ENCODE measurements around the gene HNF4A.

HNF4A gene

DNA sequence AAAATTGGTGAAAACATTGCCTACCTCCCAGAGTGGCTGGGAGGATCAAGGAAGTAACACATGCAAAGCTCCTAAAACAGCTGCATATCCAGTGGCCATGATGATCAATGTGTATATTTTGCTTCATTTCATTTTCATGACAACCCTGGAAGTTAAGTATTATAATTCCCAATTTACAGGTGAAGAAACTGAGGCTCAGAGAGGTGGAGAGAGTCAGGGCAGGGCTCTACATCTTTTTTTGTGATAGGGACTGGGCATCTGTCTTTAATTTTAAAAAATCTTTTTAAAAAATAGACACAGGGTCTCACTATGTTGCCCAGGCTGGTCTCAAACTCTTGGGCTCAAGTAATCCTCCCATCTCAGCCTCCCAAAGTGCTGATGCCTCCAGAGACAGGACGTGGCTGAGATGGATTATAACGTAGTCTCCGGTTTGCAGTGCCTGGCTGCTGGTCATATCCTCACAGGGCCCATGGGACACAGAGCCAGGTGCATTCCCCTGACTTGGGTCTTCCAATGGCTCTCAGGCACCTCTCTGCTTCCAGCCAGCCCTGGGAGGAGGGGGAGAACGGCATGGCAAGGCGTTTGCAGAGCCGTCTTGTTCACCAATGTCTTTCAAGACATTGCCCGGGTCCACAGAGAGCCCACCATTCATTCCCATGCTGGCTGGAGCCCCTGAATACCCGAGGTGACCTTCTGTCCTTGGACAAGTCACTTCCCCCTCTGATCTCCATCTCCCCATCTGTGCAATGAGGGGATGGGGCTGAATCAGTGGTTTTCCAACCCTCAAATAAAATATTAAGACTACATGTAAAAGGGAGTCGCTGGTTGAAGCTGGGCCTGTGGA is 38.3 kb downstream of the HNF4A start:
- no peak for DNase-seq

DNA sequence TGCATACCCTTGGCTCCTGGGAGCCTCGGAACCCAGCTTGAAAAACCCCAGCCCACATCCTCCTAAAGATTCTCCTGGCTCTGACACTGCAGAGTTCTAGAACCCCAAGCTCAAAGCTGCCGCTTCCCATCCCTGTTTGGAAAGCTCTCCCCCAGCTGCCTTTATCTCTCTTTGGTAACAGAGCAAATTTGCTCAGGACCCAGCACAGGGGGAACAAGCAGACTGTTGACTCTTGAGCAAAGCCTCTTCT is 38.9 kb downstream of the HNF4A start:
- DNase-seq = no peak

DNA sequence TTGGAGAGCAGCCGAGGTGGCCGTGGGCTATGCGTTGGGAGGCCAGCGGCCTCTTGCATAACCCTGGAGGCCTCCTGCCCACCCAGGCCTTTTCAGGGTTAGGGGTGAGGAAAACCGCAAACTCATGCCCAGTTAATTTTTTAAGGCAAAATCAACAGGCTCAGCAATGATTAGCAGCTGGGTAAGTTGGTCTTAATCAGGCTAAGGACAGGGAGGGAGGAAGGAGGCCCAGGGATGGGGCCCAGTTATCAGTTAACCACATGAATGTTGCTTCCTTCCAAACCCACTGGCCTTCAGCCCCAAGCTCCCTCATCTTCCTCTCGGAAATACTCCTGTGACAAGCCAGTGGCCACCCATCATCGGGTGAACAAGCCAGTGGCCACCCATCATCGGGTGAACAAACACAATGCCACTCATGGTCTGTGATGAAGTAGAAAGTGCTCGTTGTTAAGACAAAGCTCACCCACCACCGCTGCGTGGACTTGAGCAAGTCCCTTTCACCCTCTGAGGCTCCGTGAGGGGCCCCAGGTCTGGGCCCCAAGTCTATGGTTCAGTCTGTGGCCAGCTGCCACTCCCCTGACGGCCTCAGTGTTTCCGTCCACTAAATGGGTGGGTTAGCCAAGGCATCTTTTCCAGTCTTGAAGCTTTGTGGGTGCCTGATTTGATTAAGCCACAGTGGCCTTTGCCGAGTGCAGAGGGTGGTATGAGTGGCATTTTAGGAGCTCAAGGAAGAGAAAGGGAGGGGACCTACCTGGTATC is 39.4 kb downstream of the HNF4A start:
- no peak for DNase-seq

DNA sequence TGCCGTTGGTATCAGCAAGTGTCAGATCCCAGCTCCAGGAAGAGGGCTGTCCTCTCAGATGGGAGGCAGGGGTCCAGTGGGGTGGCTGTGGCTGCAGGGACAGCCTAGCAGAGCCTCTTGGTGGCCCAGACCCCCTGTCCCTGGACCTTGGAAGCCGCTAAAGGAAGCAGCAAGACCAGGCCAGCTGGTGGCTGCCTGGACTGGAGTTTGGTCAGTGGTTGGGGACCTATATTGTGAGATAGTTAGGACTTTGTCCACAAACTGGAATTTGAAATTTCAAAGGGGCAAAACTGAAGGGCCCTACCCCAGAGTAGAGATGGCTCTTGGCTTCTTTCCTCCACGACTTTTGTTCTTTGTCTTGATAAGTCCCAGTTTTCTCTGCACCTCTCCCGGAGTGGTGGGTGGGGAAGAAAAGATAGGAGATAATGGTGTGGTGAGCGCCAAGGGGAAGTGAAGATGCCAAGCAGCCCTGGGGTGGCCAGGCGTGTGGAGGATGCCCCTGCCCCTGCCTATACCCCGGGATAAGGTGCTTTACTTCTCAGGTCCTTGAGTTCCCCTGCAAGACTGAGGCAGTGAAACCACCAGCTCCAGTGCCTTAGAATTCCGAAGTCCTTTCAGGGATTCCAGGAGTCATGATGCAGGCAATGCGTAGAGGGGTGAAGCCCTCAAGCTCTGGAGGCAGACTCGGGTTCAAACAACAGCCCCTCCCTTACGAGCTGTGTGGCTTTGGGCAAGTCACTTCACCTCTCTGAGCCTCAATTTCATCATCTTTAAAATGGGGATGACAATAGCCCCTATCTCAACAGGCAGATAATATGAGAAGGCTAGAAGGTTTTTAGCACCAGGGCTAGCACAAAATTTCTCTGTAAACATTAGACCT is 40.2 kb downstream of the HNF4A start:
- no peak for DNase-seq

DNA sequence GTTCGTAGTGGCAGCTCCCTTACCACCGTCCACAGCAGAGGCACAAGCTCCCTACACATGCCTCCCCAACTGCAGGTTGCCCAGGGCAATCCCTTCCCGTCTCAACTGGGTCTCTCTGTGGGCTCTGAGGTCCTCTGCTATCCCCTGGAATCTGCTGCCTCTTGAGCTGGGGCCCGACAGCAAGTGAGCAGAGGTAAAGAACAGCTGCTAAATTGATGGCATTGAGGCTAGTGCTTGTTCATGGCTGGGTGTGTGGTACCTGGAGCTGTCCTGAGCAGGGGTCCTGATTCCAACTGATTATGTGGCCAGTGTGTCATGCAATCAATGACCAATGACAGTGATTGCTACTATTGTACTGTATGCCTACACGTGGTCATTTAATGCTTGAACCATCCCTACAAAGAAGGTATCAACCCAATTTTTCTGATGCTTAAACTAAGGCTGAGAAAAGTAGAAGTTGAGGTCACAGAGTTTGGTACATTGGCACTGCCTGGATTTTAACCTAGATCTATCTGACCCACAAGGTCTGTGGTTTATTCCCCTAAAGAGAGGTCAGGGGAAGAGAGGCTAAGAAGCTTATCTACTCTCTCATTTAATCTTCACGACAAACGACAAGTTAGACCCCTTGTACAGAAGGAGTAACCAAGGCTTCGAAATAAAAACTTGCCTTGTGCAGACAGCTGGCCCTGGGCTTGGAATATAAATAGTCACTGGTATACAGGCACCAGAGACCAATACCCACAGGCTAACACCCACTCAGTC is 41.1 kb downstream of the HNF4A start:
- no peak for DNase-seq

DNA sequence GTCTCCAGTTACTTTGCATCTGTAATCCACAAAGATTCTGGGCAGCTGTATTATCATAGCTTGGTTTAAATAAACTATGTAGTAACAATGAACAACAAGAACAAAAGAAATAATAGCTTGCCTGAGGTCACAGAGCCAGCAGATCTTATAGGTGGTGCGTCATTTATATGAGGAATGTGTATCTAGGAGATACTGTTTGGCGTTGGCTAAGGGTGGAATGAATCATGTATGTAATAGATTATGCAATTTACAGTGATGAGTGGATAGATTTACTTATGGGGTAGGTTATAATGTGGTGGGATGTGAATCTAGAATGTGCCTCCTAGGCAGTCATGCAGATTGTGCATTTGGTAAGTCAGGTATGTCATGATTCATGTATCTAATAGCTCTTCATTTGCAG is 42.8 kb downstream of the HNF4A start:
- DNase-seq = no peak

DNA sequence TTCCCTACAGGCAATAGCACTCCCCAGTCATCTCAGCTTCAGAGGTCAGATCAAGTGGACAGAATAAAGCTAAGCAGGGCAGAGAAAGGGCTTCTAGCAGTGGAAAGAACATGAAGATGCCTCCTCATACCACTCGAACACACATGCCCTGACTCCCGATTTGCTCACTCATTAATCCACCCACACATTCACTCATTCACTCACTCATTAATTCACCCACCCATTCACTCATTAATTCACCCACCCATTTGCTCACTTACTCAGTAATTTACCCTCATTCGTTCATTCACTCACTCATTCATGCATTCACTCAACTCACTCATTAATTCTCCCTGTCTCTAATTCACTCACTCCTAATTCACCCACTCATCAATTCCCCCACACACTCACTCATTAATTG is 43.9 kb downstream of the HNF4A start:
- no peak for DNase-seq

DNA sequence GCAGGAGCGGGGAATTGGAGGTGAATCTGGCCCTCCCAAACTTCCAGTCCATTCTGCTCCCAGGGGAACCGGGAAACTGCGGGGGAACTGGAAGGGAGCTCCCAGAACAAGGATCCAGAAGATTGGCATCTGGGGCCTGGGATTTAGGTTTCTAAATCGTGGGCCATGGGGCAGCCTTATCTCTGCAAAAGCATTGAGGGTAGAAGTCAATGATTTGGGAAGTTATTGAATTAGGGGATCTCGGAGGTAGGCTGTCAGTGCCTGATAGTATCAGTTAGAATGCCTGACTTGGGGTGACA is 45.1 kb downstream of the HNF4A start:
- DNase-seq = no peak

DNA sequence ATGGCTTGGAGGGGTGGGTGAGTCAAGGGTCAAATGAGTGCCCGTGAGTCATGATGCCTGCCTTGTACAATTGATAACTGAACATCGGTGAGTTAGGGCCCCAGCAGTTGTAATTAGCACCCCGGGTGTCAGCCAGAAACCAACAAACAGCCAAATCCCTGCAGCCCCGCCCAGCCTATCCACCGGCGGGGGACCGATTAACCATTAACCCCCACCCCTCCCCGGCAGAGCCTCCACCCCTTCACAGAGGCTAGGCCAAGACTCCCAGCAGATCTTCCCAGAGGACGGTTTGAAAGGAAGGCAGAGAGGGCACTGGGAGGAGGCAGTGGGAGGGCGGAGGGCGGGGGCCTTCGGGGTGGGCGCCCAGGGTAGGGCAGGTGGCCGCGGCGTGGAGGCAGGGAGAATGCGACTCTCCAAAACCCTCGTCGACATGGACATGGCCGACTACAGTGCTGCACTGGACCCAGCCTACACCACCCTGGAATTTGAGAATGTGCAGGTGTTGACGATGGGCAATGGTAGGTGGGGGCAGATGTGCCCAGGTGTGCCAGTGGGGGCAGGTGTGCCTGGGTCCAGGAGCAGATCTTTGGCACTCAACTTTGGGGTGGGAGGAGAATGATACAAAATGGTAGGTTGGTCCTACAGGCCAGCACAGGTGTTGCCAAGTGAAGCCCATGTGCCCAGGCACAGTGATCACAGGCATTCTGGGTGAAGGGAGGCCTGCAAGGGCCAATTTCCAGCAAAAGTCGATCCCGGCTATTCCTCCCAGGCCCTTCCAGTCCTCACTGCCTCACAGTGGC is 45.7 kb downstream of the HNF4A start:
- no peak for DNase-seq

DNA sequence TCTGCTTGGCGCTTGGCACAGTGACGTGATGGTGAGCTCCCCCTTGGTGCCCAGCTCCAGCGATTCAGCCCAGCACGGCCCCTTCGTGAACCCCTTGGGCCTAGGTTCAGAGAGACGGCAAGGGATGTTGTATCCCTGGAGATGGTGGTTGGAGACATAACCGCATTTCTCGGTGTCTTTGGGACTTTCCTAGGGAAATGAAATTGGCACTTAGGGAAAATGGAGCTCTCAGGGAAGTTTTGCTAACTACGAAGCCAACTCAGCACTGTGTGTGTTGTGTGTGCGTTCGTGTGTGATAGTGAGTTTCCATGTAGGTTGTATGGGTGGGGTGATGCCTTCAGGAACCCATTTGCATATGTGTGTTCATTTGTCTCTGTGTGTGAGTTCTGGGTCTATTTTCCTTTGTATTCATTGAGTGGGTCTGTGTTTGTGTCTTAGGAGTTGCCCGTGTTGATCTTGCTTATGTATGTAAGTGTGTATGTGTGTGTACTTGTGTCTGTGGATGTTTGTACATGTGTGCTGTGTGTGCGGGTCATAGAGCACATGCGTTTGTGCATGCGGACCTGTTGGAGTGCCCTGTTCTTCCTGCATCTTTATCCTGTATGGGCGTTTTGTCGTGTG is 46.4 kb downstream of the HNF4A start:
- no peak for DNase-seq

DNA sequence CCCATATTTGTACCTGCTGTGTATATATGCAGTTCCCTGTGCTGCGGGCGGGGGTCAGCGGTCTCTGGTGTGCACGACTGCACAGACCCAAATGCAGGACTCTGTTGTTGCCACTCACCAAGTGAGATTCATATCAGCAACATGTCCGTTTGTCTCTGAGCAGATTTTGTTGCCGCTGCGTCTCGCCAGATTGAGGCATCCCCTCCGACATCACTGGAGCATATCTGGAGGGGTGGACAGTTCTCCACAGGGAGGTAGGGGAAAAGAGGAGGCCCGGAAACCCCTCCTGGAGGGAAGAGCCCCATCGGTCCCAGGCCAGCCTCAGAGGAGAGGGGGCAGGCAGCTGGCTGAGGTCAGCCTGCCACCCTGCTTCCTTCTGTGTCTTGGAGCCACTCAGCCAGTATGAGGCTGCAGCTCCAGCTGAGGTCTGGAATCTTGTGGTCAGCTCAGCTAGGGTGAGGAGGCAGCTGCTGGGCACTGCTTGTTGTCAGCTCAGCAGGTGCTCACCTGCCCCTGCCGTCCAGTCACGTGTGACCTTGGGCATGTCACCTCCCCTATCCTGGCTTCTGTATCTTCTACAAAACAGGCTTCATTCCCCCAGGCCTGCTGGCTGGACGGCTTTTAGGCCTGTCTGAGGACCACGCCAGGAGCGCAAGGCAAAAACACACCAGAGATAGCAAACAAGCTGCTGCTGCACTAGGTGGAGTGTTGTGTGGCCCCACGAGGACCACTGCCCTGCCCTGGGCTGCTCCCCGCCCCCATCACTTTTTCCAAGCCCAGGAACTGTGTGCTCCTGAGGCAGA is 47.1 kb downstream of the HNF4A start:
- no peak for DNase-seq

DNA sequence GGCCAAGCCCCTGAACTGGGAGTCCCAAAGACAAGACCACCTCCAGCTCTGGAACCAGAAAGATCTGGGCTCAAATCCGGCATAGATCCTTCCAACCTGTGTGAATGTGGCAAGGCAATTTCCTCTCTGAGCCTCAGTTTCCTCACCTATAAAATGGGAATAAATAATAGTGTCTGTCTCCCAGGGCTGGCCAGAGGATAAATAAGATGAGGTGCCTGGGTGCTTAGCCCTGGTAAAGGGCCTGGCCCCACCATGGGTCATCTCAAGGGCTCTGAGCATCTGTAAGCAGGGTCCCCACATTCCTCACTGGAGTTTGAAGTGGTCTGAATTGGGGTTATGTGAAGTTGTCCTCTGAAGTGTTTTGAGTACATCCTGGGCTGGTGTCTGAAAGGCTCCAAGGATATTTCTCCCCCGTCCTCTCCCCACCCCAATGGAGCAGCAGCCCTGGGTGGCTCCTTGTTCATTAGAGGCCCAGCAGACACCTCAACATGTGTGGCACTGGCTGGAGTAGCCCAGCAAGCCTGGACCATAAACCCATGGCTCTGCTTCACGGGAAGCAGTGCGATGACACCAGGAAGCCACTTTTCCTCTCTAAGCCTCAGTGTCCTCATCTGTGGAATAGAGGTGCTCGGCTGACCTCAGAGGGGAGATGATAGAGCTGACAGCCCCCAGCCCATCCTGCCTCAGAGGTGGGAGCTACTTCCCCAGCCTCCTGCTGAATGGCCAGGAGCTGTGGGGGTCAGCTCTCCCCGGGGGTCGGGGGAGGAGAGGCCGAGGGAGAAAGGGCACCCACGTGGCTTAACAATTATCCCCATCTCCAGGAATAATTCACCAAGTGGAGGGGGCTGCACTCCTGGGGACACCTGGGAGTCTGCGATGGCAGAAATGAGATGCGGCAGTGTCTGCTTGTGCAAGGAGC is 48.0 kb downstream of the HNF4A start:
- DNase-seq = no peak

DNA sequence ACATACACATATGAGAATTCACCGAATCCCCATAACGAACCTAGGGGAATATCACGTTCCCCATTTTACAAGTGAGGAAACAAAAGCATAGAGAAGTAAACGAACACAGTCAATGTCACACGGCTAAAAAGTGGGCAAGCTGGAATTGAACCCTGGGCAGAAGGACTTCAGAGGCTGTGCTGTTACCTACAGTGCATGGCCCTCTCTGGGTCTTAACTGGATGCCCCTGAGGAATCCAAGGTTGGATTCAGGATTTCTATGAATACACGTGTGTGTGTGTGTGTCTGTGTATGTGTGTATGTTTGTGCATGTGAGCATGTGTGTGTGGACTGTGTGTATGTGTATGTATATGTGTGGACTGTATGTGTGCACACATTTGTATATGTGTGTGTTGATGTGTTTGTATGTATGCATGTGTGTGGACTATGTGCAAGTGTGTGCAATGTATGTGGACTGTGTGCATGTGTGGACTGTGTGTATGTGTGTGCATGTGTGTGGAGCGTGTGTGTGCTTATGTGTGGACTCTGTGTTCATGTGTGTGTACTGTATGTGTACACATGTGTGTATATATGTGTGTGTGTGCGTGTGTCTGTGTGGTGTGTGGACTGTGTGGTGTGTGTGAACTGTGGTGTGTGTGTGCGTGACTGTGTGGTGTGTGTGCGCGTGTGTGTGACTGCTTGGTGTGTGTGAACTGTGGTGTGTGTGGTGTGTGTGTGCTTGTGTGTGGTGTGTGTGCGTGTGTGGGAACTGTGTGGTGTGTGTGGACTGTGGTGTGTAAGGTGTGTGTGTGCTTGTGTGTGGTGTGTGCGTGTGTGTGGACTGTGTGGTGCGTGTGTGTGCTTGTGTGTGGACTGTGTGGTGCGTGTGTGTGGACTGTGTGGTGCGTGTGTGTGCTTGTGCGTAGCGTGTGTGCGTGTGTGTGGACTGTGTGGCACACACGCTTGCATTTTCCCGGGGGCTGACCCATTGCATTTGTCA is 49.0 kb downstream of the HNF4A start:
- no peak for DNase-seq

DNA sequence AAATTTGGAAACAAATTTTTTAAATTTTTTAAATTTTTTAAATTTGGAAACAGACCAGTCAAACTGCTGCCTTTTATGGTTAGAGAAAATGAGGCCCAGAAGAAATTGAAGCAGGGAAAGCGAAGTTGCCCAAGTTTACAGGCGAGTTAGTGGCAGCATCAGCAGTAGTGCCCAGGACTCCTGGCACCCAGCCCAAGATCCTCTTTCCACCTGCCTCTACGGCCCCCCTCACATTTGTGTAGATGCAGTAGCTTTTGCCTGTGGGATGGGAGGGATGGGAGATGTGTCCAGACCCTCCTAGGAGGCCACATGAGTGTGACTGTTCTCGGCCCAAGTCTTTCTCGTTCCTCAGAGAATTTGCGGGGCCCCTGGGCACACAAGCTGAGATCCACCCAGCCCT is 49.8 kb downstream of the HNF4A start:
- no peak for DNase-seq

DNA sequence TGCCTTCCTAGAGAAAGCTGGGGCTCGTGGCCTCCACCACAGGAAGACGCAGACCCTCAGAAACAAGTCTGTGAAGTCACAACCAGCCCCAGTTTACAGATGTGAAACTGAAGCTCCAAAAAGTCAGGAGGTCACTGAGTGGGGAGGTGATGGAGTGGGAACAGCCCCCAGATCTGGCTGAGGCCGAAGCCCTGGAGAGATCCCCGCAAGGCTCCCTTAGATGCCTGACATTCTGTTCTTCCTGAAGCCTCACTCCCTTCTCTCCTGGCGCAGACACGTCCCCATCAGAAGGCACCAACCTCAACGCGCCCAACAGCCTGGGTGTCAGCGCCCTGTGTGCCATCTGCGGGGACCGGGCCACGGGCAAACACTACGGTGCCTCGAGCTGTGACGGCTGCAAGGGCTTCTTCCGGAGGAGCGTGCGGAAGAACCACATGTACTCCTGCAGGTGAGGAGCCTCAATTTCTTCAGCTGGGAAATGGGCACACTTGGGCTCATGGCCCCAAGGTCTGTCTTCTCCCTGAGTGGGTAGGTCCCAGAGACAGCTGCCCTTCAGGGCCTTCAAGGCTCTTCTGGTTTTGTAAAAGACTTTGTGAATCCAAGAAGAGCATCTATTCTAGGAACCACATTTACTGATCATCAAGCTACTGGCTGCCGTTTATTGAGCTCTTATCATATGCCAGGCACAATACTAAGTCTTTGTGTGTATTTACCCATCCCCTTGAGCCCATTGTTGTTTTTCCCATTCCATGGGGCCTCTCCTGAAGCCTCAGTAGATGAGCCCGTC is 50.5 kb downstream of the HNF4A start:
- DNase-seq = no peak

DNA sequence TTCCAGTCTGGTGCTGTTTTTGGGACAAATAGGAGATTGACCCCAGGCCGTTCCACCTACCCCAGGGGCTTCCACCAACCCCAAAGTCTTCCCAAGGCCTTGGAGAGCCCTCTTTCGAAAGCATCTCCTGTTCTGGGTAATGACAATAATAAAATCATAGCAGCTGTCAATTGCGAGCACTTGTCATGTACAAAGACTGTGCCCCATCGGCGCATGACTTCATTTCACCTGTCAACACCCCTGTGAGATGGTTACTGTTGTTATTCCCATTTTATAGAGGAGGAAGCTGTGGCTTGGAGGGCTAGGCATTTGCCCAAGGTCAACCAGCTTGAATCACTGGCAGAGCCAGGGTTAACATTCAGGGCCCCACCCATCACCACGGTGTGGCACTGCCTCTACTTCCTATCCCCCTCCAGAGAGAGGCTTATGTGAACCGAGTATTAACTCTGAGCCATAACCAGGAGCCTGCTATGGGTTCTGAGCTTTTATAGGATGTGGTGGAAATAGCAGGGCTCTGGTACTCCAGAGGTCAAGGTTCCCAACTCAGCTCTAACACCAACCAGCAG is 51.2 kb downstream of the HNF4A start:
- no peak for DNase-seq

Data from cortex of kidney (tissue), 1 donor.